Osteocyte (in vitro differentiated cells): ENCODE data around the gene TPK1. TPM values are rescaled to one million over a fixed set of nuclear protein-coding genes. Genes with fewer than 3 reads are reported as not detected.

Source experiments
- DNase-seq: peaks from one replicate; pipeline ENCODE4 v3.0.0; 2021; ENCODE audit warnings: mixed read lengths; ENCODE audit not compliant: unreplicated experiment; ENCODE audit errors: extremely low spot score
- H3K27ac Mint-ChIP-seq: one replicate; pipeline ENCODE4 v1.8.0; 2021; ENCODE audit warnings: mild to moderate bottlenecking, mixed read lengths; ENCODE audit not compliant: unreplicated experiment
- H3K27me3 Mint-ChIP-seq: one replicate; pipeline ENCODE4 v1.8.0; 2021; ENCODE audit warnings: mixed read lengths; ENCODE audit not compliant: unreplicated experiment
- H3K36me3 Mint-ChIP-seq: one replicate; pipeline ENCODE4 v1.8.0; 2021; ENCODE audit warnings: mixed read lengths; ENCODE audit not compliant: unreplicated experiment
- H3K4me1 Mint-ChIP-seq: one replicate; pipeline ENCODE4 v1.8.0; 2021; ENCODE audit warnings: mixed read lengths; ENCODE audit not compliant: unreplicated experiment
- H3K4me3 Mint-ChIP-seq: one replicate; pipeline ENCODE4 v1.8.0; 2021; ENCODE audit warnings: mild to moderate bottlenecking, moderate library complexity, mixed read lengths; ENCODE audit not compliant: unreplicated experiment
- H3K9me3 Mint-ChIP-seq: one replicate; pipeline ENCODE4 v1.8.0; 2021; ENCODE audit warnings: mixed read lengths; ENCODE audit not compliant: unreplicated experiment
- total RNA-seq: library from RNA; stranded (reverse); gene quantifications from 2 replicates; pipeline ENCODE4 v1.2.1, GENCODE V29; 2021
- TF ChIP-seq, protein P1 (sequence below): fragments of 200-600 bp; sonication (generic); IDR thresholded peaks from 2 replicates; pipeline ENCODE4 v1.5.0; 2021; ENCODE audit warnings: antibody characterized with exemption, mild to moderate bottlenecking, moderate library complexity

Gene TPK1
- total RNA-seq, 1 donor from 2014 or later = 5.6 TPM

DNA sequence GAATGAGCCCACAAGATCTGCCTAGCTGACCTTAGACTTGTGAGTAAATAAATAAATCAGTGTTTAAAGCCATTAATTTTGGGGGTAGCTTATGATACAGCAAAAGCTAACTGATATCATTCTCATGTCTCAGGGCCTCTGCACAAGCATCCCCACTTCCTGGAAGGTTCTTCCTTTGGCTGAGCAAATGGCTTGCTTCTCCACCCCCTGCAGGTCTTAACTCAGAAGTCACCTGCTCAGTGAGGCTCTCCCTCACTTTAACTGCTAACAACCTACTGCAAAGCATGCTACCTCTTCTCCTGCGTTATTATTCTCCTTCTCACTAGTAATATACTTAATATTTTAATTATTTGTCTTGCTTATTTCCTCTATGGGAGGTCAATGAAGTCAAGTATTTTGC is 167.3 kb downstream of the TPK1 start:
- DNase-seq = no peak
- H3K9me3 Mint-ChIP-seq = peaks cover under 1% of the 10 kb centered on the region

DNA sequence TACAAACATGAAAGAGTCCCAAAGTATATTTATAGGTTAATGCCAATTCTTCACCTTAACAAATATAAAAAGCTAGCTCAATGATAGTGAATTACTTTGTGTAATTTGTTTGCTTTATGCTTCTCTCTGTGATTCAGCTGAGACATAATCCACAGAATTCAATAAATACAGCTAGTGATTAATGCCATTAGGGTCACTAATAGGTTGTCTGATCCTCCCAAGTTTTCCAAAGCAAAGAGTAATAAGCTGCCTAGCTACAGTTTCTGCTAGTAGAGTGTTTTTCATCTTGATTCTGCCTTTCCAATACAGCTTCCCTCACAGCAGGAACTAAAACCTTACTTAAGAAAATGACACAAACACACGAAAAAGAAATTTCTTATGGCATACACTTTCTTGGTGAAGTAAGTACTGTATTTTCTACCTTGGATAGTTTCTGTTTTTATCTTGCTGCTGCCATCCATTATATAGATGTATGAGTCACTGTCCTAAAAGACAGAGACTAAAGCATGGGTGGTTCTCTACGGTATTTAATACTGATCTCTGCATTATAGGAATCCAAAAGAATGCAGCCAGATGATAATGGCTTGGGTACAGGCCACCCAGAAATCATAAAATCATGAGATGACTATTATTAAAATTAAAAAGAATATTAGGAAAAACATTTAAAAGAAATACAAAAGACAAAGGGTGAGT is 170.0 kb downstream of the TPK1 start:
- H3K9me3 Mint-ChIP-seq = peaks cover 5% of the 10 kb centered on the region
- DNase-seq = no peak
- H3K36me3 Mint-ChIP-seq = no peaks in the 10 kb centered on the region
- peaks cover 2% of the 10 kb centered on the region for H3K27me3 Mint-ChIP-seq
- no peak overlapping the region for H3K27ac Mint-ChIP-seq
- no peaks in the 10 kb centered on the region for H3K4me1 Mint-ChIP-seq
- no peak overlapping the region for H3K4me3 Mint-ChIP-seq
- TF ChIP-seq, protein P1, sequence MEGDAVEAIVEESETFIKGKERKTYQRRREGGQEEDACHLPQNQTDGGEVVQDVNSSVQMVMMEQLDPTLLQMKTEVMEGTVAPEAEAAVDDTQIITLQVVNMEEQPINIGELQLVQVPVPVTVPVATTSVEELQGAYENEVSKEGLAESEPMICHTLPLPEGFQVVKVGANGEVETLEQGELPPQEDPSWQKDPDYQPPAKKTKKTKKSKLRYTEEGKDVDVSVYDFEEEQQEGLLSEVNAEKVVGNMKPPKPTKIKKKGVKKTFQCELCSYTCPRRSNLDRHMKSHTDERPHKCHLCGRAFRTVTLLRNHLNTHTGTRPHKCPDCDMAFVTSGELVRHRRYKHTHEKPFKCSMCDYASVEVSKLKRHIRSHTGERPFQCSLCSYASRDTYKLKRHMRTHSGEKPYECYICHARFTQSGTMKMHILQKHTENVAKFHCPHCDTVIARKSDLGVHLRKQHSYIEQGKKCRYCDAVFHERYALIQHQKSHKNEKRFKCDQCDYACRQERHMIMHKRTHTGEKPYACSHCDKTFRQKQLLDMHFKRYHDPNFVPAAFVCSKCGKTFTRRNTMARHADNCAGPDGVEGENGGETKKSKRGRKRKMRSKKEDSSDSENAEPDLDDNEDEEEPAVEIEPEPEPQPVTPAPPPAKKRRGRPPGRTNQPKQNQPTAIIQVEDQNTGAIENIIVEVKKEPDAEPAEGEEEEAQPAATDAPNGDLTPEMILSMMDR = no peak

More for the DNA sequence above, 167.3 kb downstream of the TPK1 start:
- Mint-ChIP-seq H3K36me3 (no peaks in the 10 kb centered on the region), H3K4me3 (no peak overlapping the region), H3K4me1 (no peaks in the 10 kb centered on the region), H3K27me3 (peaks cover 2% of the 10 kb centered on the region), H3K27ac (no peak overlapping the region)
- TF ChIP-seq, protein P1 = no peak

DNA sequence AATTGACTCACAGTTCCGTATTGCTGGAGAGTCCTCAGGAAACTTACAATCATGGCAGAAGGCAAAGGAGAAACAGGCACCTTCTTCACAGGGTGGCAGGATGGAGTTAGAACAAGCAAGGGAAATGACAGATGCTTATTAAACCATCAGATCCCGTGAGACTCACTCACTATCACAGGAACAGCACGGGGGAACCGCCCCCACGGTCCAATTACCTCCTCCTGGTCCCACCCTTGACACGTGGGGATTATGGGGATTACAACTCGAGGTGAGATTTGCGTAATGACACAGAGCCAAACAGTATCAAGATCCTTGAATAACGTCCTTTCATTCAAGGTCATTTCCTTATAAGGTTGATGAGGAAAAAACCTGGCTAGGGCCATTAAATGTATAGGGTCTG is 176.6 kb downstream of the TPK1 start:
- H3K4me3 Mint-ChIP-seq = no peak overlapping the region
- peaks cover 5% of the 10 kb centered on the region for H3K9me3 Mint-ChIP-seq
- DNase-seq = no peak
- no peak overlapping the region for H3K27ac Mint-ChIP-seq
- TF ChIP-seq, protein P1 = no peak
- no peaks in the 10 kb centered on the region for H3K27me3 Mint-ChIP-seq
- H3K4me1 Mint-ChIP-seq = no peaks in the 10 kb centered on the region
- H3K36me3 Mint-ChIP-seq = no peaks in the 10 kb centered on the region

DNA sequence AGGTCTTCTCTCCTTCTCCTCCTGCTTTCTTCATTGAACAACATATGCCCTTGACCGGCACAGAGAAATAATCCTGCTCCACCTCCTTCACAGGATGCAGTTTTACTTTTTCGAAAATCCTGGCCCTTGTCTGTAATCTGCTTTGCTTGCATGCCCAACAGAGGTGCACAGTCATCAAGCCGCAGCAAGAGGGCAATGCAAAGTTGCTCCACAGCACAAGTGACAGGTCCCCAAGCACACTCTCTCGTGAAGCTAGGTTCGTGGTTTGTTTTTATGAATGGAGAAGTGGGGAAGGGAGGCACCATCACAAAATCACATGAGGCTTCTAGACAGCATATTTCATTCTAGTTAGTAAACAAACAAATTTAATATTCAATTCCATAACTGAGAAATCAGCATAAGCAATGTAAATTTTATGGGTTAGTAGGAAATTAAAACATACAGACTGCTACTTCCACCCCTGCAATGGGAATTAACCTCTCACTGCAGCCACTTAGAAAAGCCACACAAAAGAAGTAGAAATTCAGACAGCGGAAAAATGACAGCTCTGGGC is 178.8 kb downstream of the TPK1 start:
- Mint-ChIP-seq H3K4me1 (no peaks in the 10 kb centered on the region), H3K27me3 (no peaks in the 10 kb centered on the region), H3K27ac (no peak overlapping the region), H3K4me3 (no peak overlapping the region), H3K9me3 (peaks cover 5% of the 10 kb centered on the region), H3K36me3 (no peaks in the 10 kb centered on the region)
- no peak for DNase-seq
- TF ChIP-seq, protein P1 = no peak

DNA sequence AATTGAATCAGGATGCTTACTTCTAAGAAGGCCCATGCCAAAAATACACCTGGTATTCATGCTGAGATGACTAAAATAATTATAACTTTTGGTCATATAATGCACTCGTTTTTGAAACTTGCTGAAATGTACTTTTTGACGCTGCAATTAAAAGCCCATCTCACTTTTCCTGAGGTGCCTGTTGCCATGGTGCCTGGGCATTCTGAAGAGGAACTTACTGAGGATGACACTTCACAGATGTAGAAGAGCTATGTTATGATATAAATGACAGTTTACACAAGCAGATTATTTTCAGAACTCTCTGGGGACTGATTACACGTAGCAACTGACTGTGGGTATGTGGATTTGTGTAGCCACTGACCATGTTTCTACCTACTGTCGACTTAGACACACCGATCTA is 182.4 kb downstream of the TPK1 start:
- H3K27ac Mint-ChIP-seq = no peak overlapping the region
- H3K27me3 Mint-ChIP-seq = no peaks in the 10 kb centered on the region
- DNase-seq = no peak
- no peak overlapping the region for H3K4me3 Mint-ChIP-seq
- H3K4me1 Mint-ChIP-seq = no peaks in the 10 kb centered on the region
- peaks cover 21% of the 10 kb centered on the region for H3K9me3 Mint-ChIP-seq
- no peaks in the 10 kb centered on the region for H3K36me3 Mint-ChIP-seq
- TF ChIP-seq, protein P1 = no peak
